GM15510 (cell line): ENCODE measurements around the gene GPR3.

Experiments used
- POLR2A ChIP-seq: IDR thresholded peaks from 3 replicates; pipeline ENCODE4 v1.6.1; 2011; ENCODE audit warnings: borderline replicate concordance; ENCODE audit not compliant: insufficient read length; ENCODE audit errors: extremely low read depth

Gene GPR3

DNA sequence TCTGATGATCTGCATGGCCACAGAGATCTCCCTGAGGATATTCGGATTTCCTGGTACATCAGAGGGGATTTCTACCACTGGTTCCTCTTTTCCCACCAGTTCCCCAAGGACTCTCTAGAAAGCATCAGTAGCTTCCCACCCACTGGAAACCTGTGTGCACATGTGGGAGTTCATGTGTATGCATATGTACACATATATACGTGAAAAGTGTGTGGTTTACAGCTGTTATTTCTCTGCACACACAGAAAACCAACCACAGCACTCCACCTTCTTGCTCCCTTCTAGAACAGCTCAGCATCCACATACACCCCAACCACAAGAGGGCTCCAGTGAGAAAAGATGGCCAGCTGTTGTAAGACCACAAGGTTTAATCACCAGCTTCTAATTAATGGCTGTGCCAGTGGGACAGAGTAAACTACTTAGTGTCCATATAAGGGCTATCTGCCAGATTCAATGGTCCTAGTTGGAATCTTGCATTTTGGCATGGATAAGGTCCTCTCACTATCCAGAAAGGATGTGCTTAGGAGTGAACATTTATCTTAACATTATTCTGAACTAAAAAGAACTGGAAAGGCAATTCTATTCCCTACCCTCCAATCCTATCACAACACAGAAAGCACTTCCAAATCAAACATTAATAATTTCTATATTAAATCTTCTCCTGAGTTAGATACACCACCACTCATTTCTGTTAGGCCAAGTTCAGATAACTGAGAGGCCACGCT, 24.1 kb downstream of the GPR3 start:
- no peak for TF ChIP-seq POLR2A

DNA sequence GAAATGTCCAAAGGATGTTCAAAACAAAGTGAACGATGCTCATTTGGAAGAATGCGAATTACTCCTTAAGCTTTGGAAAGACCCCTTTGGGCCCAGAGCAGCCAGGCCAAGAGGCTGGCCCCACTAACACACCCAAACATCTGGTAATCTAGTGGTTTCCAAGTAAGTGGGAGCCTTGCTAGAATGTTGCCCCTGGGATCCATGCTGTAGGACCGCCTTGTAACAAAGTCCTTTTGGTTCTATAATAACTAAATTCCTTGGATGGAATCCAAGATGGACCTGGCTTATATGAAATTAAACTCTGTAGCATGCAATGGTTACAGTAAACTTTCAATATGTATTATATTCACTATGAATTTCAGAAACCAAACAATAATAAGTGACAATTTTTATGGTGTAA, 25.3 kb downstream of the GPR3 start:
- TF ChIP-seq POLR2A: no peak

DNA sequence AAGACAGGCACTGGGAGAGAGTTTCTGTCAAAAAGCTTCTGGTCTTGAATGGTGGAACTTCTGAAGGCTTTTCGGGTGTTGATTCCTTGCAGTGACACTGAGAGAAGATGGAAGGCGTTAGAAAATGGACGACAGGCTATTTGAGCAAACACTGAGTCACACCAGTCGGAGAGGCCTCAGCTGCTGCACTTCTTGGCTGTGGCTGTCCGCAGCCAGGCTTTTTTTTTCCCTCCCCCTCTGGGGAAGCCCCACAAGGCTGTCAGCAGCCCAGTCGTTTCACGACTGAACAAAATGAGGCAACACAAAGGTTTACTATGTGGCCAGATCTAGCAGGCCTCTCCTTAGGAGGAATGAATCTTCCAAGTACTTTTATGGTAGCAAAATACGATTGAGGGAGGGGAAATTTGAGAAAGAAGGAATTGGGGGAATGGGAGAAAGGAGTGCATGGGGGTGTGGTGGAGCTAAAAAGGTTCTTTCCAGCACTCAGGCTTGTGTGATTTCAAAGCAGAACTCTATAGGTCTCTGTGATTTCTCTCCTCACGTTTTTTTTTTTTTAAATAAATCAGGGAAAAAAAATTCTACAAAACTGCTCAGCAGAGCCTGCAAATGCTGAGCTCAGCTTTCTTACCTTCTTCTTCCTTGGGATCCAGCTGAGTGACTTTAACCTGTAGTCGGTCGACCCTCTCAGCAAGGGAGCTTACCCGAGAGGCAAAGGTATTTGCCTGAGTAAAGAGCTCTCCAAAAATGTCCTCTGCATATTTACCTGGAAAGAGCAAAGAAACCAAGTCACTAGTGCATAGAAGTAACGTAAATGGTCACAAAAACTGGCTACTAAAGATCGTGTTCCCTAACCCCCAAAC, 26.1 kb downstream of the GPR3 start:
- TF ChIP-seq POLR2A: no peak

DNA sequence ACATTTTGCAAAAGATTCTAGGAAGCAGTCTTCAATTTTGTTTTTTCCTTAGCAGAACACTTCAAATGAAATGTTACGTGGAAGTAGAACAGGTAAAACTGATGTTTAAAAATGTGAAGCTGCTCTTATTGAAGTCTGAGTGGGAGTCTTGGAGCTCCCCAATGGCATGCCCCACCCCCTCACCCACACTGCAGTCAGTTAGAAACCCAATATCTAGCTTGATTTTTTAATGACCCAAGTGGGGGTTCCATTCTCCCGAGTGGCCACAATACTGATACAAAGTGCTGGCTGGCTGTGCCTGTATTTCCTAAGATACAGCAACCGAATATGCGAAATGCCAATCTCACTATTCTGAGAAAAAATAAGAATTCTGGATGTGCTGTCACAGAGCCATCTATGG, 31.3 kb downstream of the GPR3 start:
- no peak for TF ChIP-seq POLR2A

DNA sequence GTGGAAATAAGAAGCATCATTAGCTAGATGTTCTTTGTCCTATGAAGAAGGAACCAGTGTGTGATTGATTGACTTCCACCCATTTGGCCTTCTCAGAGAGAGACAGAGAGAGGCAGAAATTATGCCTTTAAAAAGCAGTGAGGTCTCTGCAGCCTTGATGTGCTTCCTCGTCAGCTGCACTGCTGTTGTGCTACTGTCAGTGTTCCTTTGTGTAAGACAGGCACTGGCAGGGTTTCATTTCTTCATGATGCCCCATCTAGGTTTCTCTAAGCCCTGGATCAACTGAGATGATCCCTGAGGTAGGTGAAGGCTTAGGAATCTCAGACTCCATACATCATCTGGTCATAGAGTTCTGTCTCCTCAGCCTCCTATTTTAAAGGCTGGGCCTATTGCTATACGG, 34.9 kb downstream of the GPR3 start:
- TF ChIP-seq POLR2A: no peak

DNA sequence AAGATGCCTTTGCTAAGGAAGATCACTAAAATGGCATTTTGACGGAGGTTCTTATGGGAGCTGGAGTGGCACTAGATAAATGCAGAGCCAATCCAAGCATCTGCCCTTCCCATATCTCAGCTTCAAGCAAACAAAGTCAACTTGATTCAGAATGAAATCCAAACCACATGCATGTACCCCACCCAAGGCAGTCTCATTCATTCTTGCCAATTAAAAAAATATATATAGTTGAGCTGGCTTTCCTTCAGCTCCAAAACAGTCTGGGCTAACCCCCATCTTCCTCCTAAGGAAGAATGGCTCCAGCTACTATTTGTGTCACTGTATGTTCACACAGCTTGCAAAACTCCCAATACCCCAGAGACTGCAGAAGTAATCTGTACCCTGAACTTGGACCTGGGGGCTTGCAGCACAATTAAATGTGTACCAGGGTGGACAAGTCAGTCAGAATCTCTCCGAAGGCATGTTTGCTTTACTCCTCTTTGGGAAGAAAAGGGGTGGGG, 35.4 kb downstream of the GPR3 start:
- no peak for TF ChIP-seq POLR2A

DNA sequence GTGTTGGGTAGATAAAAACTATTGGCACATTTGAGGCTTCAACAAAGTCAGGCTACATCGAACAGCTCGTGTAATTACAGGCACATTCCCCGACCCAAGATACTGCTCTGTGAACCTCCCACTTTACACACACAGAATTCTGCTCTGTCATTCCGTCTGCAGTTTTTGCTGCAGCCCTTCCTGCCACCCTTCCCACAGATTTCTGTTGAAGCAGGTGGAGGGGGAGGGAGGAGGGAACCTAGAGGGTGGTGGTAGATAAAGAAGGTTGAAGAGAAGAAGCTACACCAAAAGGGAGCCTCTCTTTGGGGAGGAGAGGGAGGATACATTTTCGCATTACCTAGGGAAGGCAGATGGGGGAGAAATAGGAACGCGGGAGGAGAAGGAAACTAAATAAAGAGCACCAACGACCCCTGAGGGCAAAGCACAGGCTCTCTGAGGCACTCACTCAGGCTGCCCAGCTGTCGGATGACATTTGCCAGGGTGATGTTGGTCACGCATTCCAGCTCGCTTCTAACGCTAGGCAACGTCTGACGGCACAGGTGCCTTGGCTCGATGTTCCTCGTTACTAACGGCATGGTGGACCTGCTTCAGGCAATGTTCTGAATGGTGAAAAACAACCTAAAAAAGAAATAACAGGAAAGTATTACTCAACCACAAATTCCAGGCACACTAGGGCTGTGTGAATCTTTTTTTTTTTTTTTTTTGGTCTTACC, 36.0 kb downstream of the GPR3 start:
- TF ChIP-seq POLR2A: no peak

DNA sequence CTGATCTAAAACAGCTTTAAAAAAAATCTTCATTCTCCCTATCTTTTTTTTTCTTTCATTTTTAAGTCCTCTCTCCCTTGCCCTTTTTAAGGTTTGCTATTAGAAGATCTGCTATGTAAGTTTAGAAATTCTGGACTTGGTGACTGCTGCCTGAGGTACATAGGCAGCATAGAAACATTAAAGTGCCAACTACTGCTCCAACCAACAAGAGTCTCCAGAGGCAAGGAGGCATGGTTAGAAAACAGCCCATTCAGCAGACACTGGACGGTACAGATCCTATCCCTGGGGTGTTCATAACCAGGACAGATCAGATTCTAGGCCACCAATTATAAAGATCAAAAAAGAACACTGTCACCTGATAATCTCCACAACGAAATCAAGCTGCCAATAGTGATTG, 36.6 kb downstream of the GPR3 start:
- TF ChIP-seq POLR2A: no peak

DNA sequence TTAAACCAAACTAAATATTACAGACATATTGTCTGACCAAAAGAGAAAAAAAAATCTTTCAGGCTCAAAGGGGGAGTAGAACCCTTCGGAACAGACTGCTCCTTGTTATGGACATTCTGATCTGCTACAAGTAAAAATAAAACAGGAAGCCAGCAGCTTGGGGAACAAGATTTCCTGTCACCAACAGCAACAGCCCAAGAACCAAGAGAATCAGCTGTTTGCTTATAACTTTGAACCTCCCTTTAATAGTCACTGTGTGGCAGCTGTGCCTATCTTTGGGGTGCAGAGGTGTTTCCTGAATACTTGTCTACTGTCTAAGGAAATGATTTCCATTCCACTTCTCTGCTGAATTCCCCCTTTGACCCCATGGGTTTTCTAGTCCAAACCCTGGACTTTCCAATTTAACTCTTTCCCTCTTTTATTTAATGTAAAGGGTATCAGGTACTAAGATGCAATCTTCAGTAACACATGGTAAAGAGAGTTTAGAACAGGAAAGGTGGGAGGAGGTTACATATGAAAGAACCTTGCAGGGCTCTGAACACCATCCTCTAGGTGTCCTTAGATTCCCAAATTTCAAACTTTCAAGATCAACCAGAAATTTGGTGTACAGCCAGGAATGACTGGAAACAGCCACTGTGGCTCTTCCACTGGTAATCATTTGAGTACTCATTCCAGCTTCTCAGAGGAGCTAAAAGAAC, 38.6 kb downstream of the GPR3 start:
- no peak for TF ChIP-seq POLR2A

DNA sequence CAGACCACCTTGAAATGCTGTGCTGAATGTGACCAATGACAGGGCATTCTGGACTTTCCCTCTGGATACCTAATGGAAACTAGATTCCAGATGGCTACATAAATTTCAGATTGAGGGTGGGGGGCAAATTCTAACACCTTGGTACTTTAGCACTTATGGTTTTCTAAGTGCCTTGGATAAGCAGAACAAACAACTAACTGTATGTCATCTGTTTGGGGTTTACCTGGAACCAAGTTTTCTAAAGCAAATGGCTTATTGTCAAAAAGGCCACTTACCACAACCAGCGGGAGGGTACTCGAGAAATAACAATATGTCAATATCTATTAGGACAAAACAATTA, 39.1 kb downstream of the GPR3 start:
- no peak for TF ChIP-seq POLR2A

DNA sequence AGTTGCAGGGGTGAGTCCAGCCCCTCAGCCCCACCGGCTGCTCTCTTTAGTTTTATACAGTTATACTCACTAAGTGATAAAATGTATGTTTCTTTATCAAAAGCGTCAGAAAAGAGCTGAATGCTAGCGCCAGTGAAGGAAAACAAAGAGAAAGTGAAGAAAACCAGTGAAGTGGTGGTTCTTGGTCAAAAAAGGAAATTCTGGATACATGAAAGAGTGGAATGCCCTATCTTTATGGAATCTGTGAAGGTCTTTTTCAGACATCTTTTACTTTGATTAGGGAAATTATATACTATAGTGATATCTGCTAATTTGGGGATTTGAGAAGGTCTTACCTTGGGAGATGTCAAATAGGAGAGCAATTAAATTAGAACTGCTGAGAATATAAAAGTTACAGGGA, 41.3 kb downstream of the GPR3 start:
- no peak for TF ChIP-seq POLR2A

DNA sequence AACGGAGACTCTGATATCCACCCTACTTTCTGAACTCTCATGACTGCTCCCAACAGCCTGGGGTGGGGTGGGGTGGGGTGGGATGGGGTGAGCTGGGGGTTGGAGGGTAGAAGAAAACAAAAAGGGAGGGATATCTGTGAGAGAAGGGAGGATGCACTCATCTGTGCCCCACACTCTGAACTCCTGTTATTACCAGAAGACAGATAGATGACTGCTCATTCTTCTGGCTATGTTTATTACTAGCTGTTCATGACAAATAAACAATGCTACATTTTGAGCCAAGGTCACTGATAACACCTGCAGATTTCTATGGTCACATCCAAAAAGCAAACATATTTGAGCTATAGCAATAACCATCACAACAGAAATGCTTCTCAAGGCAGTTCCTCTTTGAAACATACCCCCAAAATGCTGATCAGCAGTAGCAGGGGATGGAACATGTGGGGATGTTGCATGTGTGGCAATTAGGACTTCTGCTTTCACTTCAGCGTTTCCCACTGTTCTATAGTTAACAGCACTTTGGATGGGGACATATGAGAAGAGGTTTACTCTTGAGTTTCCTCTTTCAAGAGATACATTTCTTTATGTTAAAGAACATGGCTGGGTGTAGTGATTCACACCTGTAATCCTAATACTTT, 43.3 kb downstream of the GPR3 start:
- no peak for TF ChIP-seq POLR2A

DNA sequence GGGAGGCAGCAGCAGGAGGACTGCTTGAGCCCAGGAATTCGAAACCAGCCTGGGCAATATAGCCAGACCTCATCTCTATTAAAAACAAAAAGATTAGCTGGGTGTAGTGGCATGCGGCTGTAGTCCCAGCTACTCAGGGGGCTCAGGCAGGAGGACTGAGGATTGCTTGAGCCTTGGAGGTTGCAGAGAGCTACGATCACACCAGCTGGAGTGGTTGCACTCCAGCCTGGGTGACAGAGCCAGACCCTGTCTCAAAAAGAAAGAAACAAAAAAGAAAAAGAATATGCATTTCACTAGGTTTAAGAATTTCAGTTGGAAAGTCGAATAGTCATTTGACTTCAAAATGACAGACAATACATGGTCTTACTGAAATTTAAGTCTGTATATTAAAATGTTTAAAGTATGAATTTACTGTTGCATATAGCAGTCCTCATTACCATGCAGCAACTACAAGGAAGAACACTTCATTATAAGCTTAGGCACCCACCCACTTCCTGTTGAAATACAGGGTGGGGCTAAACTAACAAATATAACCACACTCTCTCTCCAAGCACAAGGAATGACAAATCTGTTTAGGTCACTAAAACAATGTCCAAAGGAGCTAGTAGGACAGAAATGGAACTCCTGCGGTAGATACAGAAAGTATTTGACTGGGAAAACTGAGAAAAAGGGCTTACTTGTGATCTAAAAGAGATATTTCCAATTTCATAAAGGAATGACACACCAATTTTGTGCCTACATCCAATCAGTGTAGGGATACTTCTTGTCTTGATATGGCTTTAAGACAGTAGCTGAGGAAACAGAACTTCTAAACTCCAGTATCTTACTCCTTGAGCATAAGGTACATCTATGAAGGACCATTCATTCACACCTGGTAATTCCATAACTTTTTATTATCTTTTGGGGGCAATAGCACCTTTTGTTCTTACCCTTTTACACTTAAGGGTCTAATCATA, 44.1 kb downstream of the GPR3 start:
- TF ChIP-seq POLR2A: no peak
